ENCODE measurements around the gene ERC1.
"Not testable (repeated sequence)": the region's sequence is repeated elsewhere in the genome, so short reads cannot be mapped to it uniquely, and the experiment has no call there.

Gene ERC1

GRCh38 chr12:1034751-1035457 lies 43.9 kb downstream of the ERC1 start:
- no peak for DNase-seq

- DNase-seq: no peak
Measured at GRCh38 chr12:1041478-1041877, 50.5 kb downstream of the ERC1 start.

GRCh38 chr12:1044199-1044598 lies 53.2 kb downstream of the ERC1 start:
- DNase-seq: no peak

- DNase-seq: no peak
Measured at GRCh38 chr12:1044696-1045095, 53.7 kb downstream of the ERC1 start.

GRCh38 chr12:1046727-1047126 lies 55.7 kb downstream of the ERC1 start:
- no peak for DNase-seq

- DNase-seq: no peak
Measured at GRCh38 chr12:1047898-1048660, 57.1 kb downstream of the ERC1 start.

- DNase-seq: no peak
Measured at GRCh38 chr12:1050059-1050707, 59.2 kb downstream of the ERC1 start.

GRCh38 chr12:1051672-1052071 lies 60.6 kb downstream of the ERC1 start:
- DNase-seq: not testable (repeated sequence)

GRCh38 chr12:1053690-1054089 lies 62.7 kb downstream of the ERC1 start:
- DNase-seq: no peak

- DNase-seq: no peak
Measured at GRCh38 chr12:1054117-1054870, 63.3 kb downstream of the ERC1 start.

GRCh38 chr12:1056390-1056789 lies 65.4 kb downstream of the ERC1 start:
- DNase-seq: no peak

GRCh38 chr12:1058423-1058822 lies 67.4 kb downstream of the ERC1 start:
- no peak for DNase-seq

GRCh38 chr12:1059162-1059561 lies 68.1 kb downstream of the ERC1 start:
- no peak for DNase-seq

GRCh38 chr12:1063852-1064251 lies 72.8 kb downstream of the ERC1 start:
- DNase-seq: no peak

- no peak for DNase-seq
Measured at GRCh38 chr12:1064317-1064716, 73.3 kb downstream of the ERC1 start.

- DNase-seq: no peak
Measured at GRCh38 chr12:1065629-1066028, 74.6 kb downstream of the ERC1 start.

GRCh38 chr12:1069846-1070245 lies 78.8 kb downstream of the ERC1 start:
- no peak for DNase-seq

GRCh38 chr12:1071182-1071581 lies 80.2 kb downstream of the ERC1 start:
- DNase-seq: no peak

- no peak for DNase-seq
Measured at GRCh38 chr12:1073652-1074051, 82.6 kb downstream of the ERC1 start.

- DNase-seq: no peak
Measured at GRCh38 chr12:1077036-1077803, 86.2 kb downstream of the ERC1 start.

- DNase-seq: no peak
Measured at GRCh38 chr12:1078002-1078401, 87.0 kb downstream of the ERC1 start.

- no peak for DNase-seq
Measured at GRCh38 chr12:1080520-1081223, 89.6 kb downstream of the ERC1 start.

Data from activated T-cell treated with anti-CD3 and anti-CD28 coated beads for 4 hours (primary cell).